NCI-H1092 treated with DMSO at 0.1 percent for 48 hours (cell line): Measurements from ENCODE around the gene PRR3.

Experiments
- DNase-seq: peaks from one replicate; lab custom pipeline; 2025; lab: John Stamatoyannopoulos, UW

The PRR3 gene

DNA sequence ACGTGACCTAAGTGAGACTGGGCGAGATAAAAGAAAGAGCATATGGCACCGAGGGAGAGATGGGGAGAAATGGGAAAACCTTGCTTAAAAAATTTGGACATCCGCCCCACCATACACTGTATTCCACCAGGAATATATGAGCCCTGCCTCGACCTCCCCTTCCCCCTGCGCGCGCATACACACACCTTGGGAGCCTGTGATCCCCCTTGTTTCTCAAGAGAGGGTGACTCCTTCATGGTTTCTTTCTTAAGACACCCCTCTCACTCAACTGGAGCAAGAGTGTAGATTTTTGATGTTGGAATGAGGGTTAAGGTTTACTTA, 14.6 kb downstream of the PRR3 start:
- no peak for DNase-seq

DNA sequence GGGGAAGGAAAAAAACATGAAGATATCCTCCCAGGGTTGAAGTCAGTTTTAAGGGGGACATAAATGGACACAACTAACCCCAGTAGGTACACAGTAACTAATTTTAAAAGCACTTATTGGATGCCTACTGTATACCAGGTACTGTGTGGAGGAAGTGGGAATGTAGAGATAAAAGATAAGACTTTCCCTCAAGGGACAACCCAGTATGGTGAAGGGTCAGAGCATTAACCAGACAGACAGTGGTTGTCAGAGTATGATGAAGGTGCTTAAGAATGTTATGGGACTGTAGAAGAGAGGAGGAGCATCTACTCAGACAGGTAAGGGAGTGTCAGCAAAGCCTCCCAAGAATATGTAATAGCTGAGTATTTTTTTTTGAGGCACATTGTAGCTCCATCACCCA, 15.1 kb downstream of the PRR3 start:
- DNase-seq, result no peak

DNA sequence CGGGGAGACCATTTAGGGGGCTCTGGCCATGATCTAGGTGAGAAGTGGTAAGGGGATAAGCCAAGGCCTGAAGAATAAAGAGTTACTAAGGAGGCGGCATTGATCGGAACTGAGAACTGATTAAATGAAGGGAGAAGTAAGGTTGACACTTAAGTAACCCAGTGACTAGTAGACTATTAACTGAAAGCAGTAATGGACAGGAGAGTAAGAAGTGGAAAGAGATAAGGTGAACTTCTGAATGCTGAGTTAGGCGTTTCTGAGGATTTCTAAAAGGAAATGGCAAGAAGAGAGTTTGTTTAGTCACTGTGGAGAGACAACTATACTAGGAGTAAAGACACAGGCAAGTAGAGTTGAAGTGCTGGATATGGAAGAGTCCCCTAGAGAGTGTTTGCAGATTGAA, 16.0 kb downstream of the PRR3 start:
- no peak for DNase-seq

DNA sequence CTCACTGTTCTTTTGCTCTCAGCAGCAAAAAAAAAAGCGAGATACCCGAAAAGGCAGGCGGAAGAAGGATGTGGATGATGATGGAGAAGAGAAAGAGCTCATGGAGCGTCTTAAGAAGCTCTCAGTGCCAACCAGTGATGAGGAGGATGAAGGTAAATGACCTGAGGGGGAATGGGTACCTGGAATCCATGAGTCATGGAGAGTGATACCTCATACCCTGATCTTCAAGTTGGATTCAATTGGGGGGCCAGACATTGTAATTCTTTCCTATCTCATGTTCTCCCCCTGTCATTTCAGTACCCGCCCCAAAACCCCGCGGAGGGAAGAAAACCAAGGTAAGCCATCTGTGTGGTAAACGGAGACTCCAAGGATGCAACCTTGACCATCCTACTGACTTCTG, 21.0 kb downstream of the PRR3 start:
- DNase-seq, result no peak

DNA sequence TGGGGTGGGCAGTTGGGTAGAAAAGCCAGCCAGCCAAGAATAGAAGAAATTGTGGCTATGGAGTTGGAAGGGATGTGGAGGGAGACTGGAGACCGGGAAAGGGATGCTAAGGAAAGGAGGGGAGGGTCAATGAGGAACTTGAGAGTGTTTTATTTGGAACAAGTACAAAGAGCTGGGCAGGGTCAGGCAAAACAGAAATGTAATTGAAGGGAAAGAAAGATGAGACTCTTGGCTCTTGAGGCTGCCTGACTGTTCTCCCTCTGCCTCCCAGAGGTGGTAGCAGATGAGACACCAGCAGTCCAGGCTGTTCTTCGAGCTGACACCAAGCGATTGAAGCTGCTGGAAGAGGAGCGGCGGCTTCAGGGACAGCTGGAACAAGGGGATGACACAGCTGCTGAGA, 26.8 kb downstream of the PRR3 start:
- DNase-seq, result no peak

DNA sequence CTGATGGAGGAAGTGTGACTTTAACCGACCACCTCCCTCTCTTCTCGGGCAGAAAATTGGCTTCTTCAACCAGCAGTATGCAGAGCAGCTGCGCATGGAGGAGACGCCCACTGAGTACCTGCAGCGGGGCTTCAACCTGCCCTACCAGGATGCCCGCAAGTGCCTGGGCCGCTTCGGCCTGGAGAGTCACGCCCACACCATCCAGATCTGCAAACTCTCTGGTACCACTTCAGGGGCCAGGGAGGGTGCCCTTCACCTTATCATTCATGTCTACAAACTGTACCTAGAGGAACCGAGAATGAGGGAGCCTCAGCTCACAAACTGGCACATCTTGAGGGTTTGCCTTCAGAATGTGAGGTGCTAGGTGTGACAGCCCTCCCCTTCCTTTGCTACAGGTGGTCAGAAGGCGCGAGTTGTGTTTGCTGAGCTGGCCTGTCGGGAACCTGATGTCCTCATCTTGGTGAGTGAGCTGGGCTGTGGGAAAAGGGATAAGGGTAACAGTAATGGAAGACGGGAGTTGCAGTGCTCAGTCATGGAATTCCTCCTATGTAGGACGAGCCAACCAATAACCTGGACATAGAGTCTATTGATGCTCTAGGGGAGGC, 32.8 kb downstream of the PRR3 start:
- no peak for DNase-seq

DNA sequence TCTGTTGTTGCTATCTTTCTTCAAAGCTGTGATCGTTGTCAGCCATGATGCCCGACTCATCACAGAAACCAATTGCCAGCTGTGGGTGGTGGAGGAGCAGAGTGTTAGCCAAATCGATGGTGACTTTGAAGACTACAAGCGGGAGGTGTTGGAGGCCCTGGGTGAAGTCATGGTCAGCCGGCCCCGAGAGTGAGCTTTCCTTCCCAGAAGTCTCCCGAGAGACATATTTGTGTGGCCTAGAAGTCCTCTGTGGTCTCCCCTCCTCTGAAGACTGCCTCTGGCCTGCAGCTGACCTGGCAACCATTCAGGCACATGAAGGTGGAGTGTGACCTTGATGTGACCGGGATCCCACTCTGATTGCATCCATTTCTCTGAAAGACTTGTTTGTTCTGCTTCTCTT, 33.4 kb downstream of the PRR3 start:
- DNase-seq, result no peak

DNA sequence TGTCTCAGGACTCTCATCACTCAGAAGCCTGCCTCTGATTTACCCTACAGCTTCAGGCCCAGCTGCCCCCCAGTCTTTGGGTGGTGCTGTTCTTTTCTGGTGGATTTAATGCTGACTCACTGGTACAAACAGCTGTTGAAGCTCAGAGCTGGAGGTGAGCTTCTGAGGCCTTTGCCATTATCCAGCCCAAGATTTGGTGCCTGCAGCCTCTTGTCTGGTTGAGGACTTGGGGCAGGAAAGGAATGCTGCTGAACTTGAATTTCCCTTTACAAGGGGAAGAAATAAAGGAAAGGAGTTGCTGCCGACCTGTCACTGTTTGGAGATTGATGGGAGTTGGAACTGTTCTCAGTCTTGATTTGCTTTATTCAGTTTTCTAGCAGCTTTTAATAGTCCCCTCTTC, 33.9 kb downstream of the PRR3 start:
- DNase-seq, result no peak

DNA sequence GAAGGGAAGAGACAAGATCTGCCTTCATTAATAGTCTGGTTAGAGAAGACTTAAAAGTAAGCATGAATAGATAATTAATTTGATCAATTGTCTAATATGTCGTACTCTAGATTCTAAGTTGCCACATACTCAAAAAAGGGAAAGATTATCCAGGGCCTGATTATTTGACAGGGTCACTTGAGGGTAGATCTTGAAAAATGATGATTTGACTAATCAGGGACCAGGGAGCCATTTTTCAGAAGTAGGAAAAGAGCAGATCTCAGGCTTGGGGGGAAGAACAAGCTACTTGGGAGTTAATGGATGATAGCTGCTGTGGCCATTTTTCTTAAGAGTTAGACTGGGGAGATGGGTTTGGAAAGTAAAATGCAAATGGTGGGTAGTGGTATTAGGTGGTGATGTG, 35.2 kb downstream of the PRR3 start:
- DNase-seq, result no peak

DNA sequence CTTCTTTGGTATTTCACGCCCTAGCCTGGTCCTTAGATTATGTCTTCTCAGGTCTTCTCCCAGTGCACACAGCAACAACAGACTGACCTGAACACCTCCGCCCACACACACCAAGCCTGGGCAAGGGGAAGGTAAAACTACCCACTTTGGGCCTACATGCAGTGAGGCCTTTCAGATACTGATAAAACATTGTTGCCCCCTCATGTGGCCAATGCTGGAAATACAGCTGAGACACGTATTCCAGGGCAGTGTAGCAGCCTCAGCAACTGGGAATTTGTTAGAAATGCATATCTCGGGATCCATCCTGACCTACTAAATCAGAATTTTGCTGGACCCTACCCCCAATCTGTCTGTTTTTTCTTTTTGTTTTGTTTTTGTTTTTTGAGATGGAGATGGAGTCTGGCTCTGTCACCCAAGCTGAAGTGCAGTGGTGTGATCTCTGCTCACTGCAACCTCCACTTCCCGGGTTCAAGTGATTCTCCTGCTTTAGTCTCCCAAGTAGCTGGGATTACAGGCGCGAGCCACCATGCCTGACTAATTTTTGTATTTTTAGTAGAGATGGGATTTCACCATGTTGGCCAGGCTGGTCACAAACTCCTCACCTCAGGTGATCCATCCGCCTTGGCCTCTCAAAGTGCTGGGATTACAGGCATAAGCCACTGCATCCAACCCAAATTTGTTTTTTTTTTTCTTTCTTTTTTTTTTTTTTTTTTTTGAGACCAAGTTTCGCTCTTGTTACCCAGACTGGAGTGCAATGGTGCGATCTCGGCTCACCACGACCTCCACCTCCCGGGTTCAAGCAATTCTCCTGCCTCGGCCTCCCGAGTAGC, 40.4 kb downstream of the PRR3 start:
- peak; percentile 28 for DNase-seq

DNA sequence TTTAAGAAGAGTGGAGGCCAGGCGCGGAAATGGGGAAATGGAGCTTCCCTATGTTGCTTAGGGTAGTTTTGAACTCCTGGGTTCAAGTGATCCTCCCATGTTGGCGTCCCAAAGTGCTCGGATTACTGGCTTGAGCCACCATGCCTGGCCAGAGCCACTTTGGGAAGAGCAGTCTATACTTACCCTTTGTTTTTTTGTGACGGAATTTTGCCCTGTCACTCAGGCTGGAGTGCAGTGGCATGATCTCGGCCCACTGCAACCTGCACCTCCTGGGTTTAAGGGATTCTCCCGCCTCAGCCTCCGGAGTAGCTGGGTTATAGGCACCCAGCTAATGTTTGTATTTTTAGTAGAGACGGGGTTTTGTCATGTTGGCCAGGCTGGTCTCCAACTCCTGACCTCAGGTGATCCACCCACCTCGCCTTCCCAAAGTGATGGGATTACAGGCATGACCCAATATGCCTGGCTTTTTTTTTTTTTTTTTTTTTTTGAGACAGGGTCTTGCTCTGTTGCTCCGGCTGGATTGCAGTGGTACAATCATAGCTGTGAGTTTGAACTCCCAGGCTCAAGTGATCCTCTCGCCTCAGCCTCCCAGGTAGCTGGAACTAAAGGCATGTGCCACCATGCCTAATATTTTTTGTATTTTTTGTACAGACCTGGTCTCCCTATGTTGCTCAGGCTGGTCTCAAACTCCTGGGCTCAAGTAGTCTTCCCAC, 42.0 kb downstream of the PRR3 start:
- no peak for DNase-seq

DNA sequence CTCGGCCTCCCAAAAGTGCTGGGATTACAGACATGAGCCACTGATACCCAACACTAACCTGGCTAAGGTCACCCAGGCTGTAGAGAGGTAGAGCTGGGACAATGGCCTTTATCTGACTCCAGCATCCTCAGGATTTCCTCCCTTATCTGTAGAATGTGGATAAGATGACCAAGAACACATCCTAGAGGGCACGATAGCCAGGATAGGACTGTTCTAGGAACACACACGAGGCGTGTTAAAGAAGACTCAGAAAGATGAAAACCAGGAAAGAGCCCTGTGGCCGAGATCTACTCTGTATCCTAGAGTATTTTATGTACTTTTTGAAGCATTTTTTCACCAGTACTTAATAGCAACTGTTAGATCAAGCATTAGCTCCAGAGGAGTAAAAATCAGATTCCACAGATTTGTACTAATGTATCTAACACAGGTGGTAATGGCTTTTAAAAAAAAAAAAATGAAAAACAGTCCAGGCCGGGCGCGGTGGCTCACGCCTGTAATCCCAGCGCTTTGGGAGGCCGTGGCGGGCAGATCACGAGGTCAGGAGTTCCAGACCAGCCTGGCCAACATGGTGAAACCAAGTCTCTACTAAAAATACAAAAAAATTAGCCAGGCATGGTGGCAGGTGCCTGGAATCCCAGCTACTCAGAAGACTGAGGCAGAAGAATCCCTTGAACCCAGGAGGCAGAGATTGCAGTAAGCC, 42.7 kb downstream of the PRR3 start:
- no peak for DNase-seq

DNA sequence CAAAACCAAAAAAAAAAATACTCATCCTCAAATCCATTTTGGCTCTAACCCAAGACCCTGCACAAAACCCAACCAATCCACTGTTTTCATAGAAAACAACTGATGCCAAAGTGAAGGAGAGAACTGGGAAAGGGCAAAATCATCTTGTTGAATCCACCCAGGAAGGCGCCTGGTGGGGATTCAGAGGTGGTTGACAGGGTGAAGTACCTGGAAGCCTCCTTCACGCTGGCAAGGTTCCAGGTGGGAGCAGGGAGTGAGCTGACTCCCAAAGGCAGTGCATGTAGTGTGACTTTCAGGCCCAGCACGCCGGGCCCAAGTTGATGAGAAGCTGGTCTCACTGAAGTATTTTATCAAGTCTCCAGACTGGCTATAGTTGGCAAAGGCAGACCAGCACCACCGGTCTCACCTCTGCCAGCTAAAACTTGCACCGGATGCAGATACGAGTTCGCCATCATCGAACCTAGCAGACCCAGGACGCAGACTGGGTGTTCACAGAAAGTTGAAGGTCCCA, 43.4 kb downstream of the PRR3 start:
- DNase-seq, result no peak

DNA sequence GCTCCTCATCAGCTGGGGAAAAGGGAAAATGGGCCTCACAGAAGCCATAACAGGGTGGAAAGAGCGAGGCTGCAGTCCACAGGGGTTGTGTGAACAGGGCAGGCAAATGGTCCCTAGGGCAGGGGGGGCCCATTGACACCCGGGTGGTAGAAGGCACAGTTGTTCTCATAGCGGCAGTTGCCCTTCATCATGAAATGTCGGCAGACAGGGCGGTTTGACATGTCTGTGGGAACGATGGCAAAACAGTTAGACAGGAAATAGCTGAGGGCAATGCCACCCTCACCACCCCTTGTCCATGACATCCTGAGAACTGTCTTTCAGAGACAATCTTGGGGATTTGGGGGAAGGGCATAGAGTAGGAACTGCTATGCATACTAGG, 44.3 kb downstream of the PRR3 start:
- DNase-seq, result no peak

DNA sequence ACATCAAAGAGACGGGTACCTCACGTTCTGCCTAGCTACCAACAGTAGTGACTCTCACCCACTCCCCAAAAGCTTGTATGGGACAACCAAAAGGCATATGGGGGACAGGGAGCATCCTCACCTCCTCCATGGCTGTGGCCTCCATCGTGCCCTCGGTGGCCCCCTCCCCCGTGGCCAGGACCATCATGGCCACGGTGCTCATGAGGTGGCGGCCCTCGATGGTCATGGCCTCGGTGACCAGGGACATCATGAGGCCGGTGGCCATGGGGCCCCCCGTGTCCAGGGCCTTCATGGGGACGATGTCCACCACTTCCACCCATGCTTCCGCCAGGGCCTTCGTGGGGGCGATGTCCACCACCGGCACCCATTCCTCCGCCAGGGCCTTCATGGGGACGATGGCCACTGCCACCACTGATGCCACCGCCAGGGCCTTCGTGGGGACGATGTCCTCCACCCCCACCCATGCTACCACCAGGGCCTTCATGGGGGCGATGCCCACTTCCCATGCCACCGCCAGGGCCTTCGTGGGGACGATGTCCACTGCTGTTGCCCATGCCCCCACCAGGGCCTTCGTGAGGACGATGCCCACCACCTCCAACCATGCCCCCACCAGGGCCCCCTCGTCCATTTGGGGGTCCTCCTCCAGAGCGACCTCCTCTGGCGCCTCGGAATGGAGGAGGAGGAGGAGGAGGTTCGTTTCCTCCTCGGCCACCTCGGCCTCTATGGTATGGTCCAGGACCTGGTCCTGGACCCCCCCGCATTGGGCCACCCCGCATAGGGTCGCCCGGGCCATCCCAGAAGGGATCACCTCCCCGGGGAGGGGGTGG, 44.9 kb downstream of the PRR3 start:
- DNase-seq, result no peak

DNA sequence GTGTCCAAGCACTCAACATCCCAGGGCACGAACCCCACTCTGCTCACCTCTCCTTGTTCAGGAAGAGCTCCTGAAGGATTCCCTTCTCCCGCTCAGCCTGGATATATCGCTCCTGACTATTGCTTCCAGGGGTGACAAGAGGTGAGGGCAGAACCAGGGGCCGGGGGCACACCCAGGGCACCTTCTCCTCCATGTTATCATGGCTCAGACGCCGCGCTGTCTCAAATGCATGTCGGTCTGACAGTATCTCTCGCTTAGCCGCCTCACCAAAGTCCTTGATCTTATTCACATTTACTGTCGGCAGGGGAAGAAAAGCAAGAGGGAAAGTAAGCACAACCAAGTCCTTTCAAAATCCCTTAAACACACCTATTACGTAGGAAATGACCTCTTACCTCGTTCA, 46.9 kb downstream of the PRR3 start:
- no peak for DNase-seq

DNA sequence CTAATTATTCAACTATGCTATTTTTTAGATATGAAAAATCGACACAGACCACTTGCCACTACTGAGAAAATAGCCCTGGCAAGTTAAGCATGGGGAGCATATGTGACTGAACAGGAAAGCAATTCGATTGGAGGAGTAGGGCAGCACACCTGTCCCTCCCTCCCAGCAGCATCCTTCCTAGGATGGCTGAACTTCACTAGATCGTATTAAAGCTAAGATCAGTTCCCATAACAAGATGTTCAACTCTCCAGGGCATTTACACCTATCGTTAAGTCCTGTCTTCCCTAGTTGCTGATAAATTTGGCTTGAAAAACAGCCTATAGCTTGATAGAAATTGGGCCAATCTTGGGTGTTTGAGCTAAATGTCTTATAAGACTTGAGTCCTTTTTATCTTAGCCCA, 53.0 kb downstream of the PRR3 start:
- no peak for DNase-seq

DNA sequence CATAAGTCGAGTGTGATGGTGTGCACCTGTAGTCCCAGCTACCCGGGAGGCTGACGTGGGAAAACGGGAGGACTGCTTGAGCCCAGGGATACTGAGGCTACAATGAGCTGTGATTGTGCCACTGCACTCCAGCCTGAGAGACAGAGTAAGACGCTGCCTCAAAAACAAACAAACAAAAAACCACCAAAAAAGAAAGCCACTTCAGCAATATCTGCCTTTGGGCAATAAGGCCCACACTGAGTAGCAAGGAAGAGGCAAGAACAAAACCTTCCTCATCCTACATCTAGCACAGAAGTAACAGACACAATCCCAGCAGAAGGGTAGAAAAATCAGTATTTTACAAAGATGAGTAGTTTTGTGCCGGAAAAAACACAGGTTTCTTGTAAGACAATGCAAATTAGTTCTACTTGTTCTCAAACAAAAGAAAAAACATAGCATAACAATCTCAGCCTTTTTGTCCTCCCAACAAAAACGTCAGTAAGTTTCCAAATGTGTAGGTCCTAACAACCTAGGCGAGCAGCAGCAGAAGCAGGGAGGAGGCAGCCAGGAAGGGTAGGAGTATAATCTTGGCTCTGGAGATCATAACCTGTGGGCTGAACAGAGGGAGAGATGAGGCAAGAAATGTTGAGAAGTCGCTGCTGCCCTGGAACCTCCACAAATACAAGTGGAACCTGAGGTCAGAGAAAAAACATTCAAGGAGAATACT, 54.2 kb downstream of the PRR3 start:
- DNase-seq, result no peak

DNA sequence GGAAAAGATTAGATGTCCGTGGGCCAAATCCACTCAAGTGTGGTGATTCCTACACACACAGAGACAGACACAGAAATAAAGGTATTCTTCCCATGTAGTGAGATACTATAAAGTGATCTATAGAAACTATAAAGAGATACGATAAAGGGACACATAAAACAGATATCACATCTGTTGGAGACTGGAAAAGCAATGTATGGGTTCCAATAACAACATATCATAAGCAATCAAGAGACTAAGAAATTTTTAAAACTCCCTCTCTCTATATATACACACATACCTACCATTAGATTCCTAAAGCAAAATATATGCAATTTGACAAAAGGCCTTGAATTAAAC, 54.7 kb downstream of the PRR3 start:
- no peak for DNase-seq

DNA sequence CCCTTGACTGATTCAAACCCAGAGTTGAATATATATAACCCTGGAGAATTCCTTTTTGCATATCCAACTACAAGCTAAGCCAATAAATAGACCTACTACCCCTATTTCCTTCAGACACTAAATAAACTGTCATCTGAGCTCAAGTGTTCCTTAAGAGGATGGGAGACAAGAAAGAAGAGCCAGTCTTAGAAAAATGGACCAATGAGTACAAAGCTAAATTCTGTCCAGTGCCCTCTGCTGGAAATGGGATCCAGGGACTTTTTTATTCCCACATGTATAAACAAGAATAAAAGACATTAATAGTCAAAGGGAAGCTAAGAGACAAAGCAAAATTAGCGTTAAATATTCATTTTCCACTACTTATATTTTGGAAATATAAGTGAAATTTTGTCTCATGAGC, 55.1 kb downstream of the PRR3 start:
- DNase-seq, result no peak

DNA sequence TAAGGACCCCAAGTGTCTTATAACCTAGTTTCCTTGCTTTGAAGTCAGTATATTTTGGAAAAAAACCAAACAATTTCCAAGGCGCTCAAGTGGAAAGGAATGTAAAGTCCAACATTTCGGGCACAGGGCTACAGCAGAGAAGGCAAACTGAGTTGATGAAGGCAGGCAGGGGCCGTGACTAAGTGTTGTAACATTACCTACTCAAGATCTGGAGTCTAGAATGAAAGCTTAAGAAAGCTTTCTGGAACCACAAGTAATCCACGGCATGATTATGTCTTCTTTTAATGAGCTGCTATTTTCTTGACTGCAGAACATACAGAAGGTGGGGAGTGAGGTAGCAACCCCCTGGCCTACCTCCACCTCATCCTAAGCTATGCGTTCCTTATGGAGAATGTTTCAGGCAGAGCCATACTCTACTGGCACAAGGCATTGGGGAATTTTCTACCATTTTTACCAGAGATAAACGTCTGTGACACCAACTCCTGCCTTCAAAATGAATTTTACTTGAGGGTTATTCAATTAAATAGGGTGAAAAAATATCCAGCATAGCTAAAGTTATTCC, 55.7 kb downstream of the PRR3 start:
- DNase-seq, result no peak
